Central memory CD8-positive, alpha-beta T cell (primary cell): Measurements from ENCODE around the gene TFAP2A.

Experiments
- ATAC-seq: fragments of 150-1000 bp; cut with Tn5 transposase; replicated peaks from 2 replicates; pipeline ENCODE4 v1.10.0; 2022; ENCODE audit warnings: mild to moderate bottlenecking, moderate FRiP score, moderate number of reproducible peaks; ENCODE audit not compliant: poor library complexity, severe bottlenecking; ENCODE audit errors: extremely low read depth
- DNase-seq, 2 donors: peaks; one replicate each; pipeline ENCODE4 v3.0.0; 2021; ENCODE audit warnings: low spot score in 2 of 2
- H3K27ac Mint-ChIP-seq: one replicate; pipeline ENCODE4 v1.8.0; 2022; ENCODE audit warnings: low read depth, mild to moderate bottlenecking, moderate library complexity, mixed read lengths
- H3K27me3 Mint-ChIP-seq: one replicate; pipeline ENCODE4 v1.8.0; 2022; ENCODE audit warnings: mixed read lengths
- H3K36me3 Mint-ChIP-seq: one replicate; pipeline ENCODE4 v1.8.0; 2022; ENCODE audit warnings: mild to moderate bottlenecking, moderate library complexity, mixed read lengths; ENCODE audit not compliant: insufficient read depth
- H3K4me1 Mint-ChIP-seq: one replicate; pipeline ENCODE4 v1.8.0; 2022; ENCODE audit warnings: mixed read lengths
- H3K4me3 Mint-ChIP-seq: one replicate; pipeline ENCODE4 v1.8.0; 2022; ENCODE audit warnings: mild to moderate bottlenecking, moderate library complexity, mixed read lengths
- H3K9me3 Mint-ChIP-seq: one replicate; pipeline ENCODE4 v1.8.0; 2022; ENCODE audit warnings: mixed read lengths

The TFAP2A gene

DNA sequence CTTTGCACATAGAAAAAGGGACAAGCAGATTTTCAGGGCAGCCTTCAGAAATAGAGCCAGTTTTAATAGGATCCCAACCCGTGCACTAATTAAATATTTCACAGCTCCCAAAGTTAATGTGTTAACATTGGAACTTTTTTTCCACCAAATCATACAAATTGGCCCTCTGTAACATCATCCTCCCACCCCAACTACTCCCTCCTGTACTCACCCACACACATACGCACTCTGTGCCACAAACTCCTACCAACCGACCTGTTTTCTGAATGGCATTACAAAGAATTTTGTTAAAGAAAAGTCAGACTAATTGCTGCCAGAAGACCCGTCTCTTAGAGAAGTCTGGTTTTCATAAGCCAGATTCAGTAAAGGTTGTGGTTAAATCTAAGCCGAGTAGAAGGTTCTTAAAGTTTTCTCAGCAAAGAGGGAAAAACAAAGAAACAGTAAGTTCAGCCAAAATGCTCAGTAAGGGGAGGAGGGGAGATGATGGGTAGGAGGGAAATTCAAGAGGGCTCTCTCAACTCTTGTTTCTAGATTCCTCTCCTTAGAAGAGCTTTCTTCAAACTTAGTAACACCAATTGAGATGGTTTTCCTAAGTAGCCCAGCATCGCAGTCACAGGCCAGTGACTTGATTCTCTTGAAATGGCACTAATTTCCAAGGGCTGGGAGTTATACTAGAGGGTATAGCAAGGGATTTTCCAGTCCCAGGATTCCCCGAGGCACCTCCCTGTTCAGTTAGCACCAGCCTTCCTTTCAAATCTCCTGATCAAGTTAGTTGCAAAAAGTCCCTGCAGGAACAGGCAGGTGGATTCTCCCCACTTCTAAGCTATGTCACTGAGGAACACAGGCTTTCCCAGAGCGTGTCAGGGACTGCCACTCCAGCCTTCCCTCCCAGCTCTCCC lies 27.9 kb downstream of the TFAP2A start:
- no peak overlapping the region for H3K4me3 Mint-ChIP-seq
- no peak overlapping the region for H3K27ac Mint-ChIP-seq
- ATAC-seq, result no peak
- DNase-seq, result no peak
- peaks cover 17% of the 10 kb centered on the region for H3K36me3 Mint-ChIP-seq
- H3K4me1 Mint-ChIP-seq, result peaks cover 6% of the 10 kb centered on the region
- peaks cover 16% of the 10 kb centered on the region for H3K9me3 Mint-ChIP-seq
- peaks cover 99% of the 10 kb centered on the region for H3K27me3 Mint-ChIP-seq

DNA sequence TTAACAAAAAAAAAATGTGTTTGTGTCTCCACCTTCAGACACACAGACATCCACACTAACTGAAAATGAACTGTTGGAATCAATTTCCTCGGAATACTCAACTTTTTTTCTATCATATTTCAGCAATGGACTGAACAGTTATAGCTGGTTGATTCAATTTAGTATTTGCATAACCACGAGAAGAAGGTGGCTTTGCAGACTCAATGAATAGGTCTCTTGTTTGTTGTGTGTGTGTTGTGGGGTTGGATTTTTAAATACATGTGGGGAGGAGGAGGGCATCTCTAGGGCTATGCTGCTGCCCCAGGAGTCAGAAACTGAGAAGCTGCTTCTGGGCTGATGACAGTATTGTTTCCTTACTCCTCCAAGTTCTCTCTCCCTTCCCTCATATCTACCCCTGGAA lies 28.7 kb downstream of the TFAP2A start:
- Mint-ChIP-seq H3K27ac (no peak overlapping the region), H3K36me3 (peaks cover 17% of the 10 kb centered on the region), H3K27me3 (peaks cover 99% of the 10 kb centered on the region), H3K4me1 (peaks cover 6% of the 10 kb centered on the region), H3K4me3 (no peak overlapping the region), H3K9me3 (peaks cover 16% of the 10 kb centered on the region)
- ATAC-seq (no peak), DNase-seq (no peak)

DNA sequence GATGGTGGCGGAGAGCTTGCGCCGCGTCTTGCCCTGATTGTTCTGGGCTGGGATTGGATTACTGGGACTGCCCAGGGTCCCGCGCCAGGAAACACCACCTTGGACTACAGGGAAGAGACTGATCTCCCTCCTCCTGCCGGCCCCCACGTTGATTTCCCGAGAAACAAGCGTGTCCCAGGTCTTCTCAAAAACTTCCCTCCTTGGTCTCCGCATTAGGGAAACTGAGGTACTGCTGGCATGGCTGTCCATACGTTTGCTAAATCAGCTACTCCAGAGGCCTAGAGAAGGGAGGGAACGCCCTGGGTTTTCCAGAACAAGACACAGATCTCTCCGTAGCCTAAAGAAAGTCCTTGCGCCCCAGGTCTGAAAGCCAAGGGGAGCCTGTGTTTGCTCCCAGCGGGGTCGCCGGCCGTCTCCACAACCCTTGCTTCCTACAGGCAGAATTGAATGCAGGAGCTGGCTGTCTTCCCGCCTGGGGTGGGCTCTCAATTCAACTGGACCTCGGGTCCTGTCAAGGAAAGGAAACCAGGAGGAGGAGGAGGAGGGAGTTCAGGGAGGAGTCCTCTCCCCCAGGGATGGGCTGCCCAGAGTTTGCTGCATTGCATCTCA lies 29.2 kb downstream of the TFAP2A start:
- Mint-ChIP-seq H3K27me3 (peaks cover 99% of the 10 kb centered on the region), H3K4me1 (peaks cover 6% of the 10 kb centered on the region), H3K27ac (no peak overlapping the region), H3K4me3 (no peak overlapping the region), H3K9me3 (peaks cover 16% of the 10 kb centered on the region), H3K36me3 (peaks cover 17% of the 10 kb centered on the region)
- ATAC-seq, result no peak
- no peak for DNase-seq

DNA sequence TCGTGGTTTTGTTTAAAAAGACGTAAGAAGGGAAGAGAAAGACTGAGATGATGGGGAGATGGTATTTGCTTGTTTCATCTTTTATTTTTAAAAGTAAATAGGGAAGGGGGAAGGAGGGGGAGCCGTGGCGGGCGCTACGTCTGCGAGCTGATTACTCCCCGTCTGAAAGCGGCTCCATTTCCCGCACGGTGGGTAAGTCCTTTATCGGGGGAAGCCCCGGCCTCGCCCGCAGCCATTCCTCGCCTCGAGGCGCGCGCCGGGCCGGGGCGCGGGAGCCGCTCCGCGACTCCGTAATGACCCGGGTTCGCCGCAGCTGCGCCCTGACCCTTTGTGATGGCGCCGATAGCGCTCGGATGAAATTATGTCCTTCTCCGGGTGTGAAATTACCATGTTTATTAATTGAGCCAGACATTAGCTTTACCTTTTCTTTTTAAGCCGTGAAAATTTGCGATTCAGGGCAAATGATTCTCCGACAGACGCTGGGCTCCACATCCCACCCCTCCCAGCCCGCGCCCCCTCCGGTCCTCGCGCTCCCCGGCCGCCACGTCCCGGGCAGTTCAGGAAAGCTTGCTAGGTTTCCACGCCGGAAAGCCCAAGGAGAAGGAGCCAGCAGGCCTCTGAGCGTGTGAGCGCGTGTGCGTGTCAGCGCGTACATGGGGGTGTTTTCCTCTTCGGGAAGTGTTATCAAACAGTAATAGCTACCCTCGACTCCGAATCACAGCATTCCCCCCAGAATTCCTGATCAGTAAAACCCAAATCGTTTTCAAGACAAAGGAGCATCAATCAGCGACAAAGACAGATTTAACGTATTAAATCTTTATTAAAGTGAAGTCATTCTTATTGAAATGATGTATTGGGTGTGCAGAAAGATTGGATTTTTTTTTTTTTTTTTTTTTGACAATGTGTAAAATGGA lies 30.0 kb downstream of the TFAP2A start:
- ATAC-seq, result no peak
- Mint-ChIP-seq H3K4me3 (no peak overlapping the region), H3K36me3 (peaks cover 16% of the 10 kb centered on the region), H3K9me3 (peaks cover 13% of the 10 kb centered on the region), H3K27ac (no peak overlapping the region), H3K4me1 (peaks cover 6% of the 10 kb centered on the region), H3K27me3 (peaks cover 96% of the 10 kb centered on the region)
- no peak for DNase-seq

- Mint-ChIP-seq H3K27me3 (peaks cover 89% of the 10 kb centered on the region), H3K9me3 (peaks cover 10% of the 10 kb centered on the region), H3K4me1 (peaks cover 6% of the 10 kb centered on the region), H3K36me3 (peaks cover 16% of the 10 kb centered on the region), H3K4me3 (no peak overlapping the region), H3K27ac (no peak overlapping the region)
- DNase-seq (no peak), ATAC-seq (no peak)
Observed at GRCh38 chr6:10384091-10384609, 30.7 kb downstream of the TFAP2A start.

GRCh38 chr6:10383331-10384090 lies 31.4 kb downstream of the TFAP2A start:
- no peak overlapping the region for H3K27ac Mint-ChIP-seq
- H3K9me3 Mint-ChIP-seq, result peaks cover 10% of the 10 kb centered on the region
- H3K27me3 Mint-ChIP-seq, result peaks cover 85% of the 10 kb centered on the region
- ATAC-seq (no peak), DNase-seq (no peak)
- H3K36me3 Mint-ChIP-seq, result peaks cover 16% of the 10 kb centered on the region
- no peak overlapping the region for H3K4me3 Mint-ChIP-seq
- peaks cover 6% of the 10 kb centered on the region for H3K4me1 Mint-ChIP-seq

DNA sequence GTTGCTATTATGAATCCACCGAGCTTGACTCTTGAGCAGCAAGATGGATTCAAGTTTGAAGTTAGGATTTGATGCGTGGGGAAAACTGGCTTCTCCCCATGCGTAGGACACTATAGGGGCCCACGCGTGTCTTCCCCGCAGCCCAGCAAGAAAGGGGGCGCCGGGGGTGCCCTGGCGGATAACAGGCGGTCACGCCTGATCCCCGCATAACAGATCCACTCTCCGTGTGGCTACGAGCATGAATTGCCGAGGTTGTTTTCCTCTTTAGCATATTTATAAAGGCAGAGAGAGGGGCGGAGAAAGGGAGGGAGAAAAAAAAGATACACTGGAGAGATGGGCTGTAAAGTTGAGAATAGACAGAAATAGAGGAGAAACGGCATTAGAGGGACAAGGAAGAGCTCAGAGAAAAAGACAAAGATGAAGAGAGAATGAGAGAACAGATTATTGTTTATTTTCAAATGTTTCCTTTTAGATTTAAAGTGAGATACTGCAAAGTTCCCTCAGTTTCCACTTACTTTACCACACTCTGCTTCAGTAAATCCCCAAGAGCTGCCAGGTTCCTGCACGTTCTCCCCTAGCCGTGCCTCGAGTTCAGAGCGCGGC lies 32.0 kb downstream of the TFAP2A start:
- H3K4me1 Mint-ChIP-seq, result peaks cover 6% of the 10 kb centered on the region
- no peak overlapping the region for H3K27ac Mint-ChIP-seq
- ATAC-seq (no peak), DNase-seq (no peak)
- H3K36me3 Mint-ChIP-seq, result peaks cover 16% of the 10 kb centered on the region
- H3K4me3 Mint-ChIP-seq, result no peak overlapping the region
- peaks cover 85% of the 10 kb centered on the region for H3K27me3 Mint-ChIP-seq
- peaks cover 10% of the 10 kb centered on the region for H3K9me3 Mint-ChIP-seq

GRCh38 chr6:10382322-10382721 lies 32.6 kb downstream of the TFAP2A start:
- H3K4me3 Mint-ChIP-seq, result no peak overlapping the region
- no peak for ATAC-seq
- peaks cover 6% of the 10 kb centered on the region for H3K4me1 Mint-ChIP-seq
- H3K36me3 Mint-ChIP-seq, result peaks cover 16% of the 10 kb centered on the region
- H3K27ac Mint-ChIP-seq, result no peak overlapping the region
- no peak for DNase-seq
- H3K9me3 Mint-ChIP-seq, result peaks cover 10% of the 10 kb centered on the region
- peaks cover 85% of the 10 kb centered on the region for H3K27me3 Mint-ChIP-seq

GRCh38 chr6:10381830-10382208 lies 33.1 kb downstream of the TFAP2A start:
- Mint-ChIP-seq H3K9me3 (peaks cover 10% of the 10 kb centered on the region), H3K4me1 (peaks cover 6% of the 10 kb centered on the region), H3K4me3 (no peak overlapping the region), H3K36me3 (peaks cover 14% of the 10 kb centered on the region), H3K27ac (no peak overlapping the region), H3K27me3 (peaks cover 85% of the 10 kb centered on the region)
- ATAC-seq (no peak), DNase-seq (no peak)

DNA sequence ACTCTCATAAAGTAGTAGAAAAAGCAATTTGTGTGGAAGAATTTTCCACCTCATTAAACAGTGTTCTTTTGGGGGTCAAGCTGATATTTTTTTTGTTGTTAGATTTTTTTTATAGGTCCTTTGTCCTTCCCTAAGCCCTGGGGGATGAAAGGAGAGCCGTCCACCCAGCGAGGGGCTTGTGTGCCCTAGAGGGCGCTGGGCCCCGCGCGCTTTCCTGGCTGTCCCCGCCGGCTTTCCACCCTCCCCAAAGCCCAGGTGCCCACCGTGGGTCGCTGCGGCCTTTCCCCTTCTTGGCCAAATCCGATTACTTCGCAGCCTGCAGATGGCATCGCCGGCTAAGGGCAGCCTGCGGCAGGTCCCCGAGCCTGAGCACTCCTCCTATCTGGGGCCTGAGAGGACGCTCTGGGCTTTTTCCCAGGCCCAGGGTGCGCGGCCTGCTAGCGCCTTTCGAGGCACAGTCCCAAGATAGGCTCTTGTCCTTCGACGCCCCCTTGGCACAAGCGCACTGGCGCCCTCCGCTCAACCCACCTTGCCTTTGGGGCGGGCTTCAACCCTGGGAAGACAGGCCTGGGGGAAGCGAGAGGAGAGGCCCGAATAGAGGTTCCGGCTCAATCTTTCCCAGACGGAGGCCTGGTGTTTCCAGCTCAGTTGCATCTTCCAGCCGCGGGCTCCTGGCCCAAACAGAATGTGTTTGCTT lies 33.6 kb downstream of the TFAP2A start:
- Mint-ChIP-seq H3K27me3 (peaks cover 80% of the 10 kb centered on the region), H3K4me3 (no peak overlapping the region), H3K27ac (no peak overlapping the region), H3K4me1 (peaks cover 6% of the 10 kb centered on the region), H3K9me3 (peaks cover 10% of the 10 kb centered on the region), H3K36me3 (peaks cover 12% of the 10 kb centered on the region)
- ATAC-seq (no peak), DNase-seq (no peak)

DNA sequence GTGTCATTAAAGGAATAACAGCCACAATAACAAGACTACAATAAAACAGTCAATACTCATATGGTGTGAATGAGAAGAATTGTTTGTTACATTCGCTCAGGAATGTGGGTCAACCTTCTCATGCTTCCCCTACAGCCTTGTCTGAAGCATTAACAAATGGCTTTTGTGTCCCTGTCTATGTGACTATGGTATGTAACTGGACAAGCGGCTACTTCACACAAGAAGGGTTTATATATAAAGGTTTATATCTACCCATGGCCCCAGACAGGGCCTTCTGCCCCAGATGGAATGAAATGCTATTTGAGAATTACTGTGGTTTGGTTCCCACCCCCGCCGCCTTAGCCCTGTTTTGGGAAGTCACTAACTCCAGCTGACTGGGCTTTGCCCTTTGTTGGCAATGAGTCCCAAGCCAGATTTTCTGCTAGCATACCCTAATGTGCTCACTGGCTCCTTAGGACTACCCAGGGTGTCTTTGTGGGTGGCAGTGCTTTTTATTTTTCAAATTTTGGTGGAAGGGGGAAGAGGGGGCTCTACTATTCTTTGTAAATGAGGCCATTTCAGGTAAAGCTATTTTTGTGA lies 39.4 kb downstream of the TFAP2A start:
- H3K4me3 Mint-ChIP-seq, result no peak overlapping the region

More for the DNA sequence above, 39.4 kb downstream of the TFAP2A start:
- H3K36me3 Mint-ChIP-seq, result no peaks in the 10 kb centered on the region
- no peak overlapping the region for H3K27ac Mint-ChIP-seq
- no peaks in the 10 kb centered on the region for H3K4me1 Mint-ChIP-seq
- no peaks in the 10 kb centered on the region for H3K9me3 Mint-ChIP-seq
- H3K27me3 Mint-ChIP-seq, result peaks cover 23% of the 10 kb centered on the region
- ATAC-seq (no peak), DNase-seq (no peak)
